ENCODE measurements around the gene PSMB1. TPM values are rescaled to one million over a fixed set of nuclear protein-coding genes. Genes with fewer than 3 reads are reported as not detected.
"Not testable (repeated sequence)": the region's sequence is repeated elsewhere in the genome, so short reads cannot be mapped to it uniquely, and the experiment has no call there.

PSMB1 gene
- total RNA-seq, 1 experiment from 2014 or later = 922 TPM

DNA sequence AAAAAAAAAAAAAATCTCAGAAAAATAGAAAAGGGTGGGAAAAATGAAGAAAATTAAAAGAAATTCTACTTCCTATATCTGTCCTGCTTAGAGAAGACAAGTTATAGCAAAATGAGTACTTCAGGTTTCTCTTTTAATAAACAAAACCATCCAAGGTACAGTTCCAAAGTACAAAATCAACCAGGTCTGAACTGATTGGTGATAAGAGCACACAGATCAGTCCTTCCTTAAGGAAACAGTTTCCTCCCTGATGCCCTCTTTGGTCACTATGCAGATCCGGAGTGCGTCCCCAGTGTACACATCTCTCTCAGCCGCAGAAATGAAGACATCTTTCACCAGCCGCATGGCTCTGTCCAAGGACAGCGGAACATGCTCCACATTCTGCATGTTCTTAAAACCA is 18.1 kb downstream of the PSMB1 start:
- DNase-seq (ENCODE audit: low read depth) = no peak

DNA sequence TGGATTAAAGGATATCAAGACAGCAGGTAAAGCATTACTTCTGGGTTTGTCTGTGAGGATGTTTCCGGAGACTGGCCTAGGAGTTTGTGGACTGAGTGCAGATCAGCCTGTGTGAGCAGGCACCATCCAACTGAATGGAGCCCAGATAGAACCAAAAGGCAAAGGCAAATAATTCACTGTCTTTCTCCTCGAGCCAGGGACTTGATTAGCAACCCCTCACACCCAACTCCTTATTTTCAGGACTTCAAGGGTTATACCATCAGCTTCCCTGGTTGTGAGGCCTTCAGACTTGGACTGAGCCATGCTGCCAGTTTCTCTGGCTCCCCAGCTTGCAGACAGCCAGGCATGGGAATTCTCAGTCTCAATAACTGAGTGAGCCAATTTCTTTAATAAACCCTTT is 19.3 kb downstream of the PSMB1 start:
- no peak for DNase-seq (ENCODE audit: low read depth)

DNA sequence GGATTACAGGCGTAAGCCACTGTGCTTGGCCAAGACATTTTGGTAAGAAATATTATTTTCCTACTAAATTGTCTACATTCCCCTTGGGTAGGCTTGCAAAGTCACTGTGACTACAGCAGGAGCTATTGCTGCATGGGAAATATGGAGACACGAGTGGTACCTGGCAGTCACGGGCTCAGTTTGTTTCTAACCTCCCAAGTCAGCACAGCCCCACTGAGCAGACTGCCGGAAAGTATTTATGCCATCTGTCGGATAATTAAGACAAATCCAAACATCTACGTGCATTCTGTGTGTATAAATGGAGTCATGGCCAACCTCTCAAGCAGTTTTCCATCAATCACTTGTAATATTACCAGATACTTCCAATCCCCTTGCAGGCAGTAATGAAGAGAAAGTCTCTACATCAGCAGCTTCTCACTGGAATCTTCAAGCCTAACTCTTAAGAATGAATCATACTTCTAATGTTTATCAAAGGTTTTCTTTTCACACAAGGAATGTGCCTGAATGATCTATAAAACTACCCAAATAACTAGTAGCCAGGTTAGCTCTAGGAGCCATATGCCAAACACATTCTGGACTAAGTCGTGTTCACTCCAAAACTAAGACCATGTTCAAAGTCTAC is 20.1 kb downstream of the PSMB1 start:
- no peak for DNase-seq (ENCODE audit: low read depth)

DNA sequence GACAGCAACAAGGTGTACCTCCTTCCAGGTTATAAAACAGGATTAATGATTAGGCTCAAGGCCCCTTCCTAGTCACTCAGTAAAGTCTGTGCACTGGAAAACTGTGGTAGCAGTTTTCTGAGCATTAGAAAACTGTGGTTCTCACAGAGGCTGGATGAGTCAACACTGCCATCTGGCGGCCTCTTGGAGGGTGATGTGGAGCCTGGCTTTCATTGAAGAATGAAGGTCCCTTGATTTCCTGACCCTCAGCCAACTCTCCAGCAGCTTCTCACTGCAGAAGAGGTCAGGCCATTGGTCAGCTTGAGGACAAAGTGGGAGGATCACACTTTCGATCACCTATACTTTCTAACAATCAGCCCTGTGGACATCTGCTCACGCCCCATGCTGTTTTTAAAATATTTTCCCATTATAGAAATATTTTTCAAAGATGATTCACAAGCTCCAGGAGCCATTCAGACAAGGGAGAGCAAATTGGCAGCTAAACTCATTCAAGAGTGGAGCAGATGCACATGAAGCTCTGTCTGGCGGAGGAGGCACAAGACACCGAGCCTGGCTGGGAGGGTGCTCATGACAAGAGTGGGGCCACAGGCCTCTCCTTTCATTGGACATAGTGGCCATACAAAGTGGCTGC is 23.2 kb downstream of the PSMB1 start:
- peak; percentile 79 for DNase-seq (ENCODE audit: low read depth)

DNA sequence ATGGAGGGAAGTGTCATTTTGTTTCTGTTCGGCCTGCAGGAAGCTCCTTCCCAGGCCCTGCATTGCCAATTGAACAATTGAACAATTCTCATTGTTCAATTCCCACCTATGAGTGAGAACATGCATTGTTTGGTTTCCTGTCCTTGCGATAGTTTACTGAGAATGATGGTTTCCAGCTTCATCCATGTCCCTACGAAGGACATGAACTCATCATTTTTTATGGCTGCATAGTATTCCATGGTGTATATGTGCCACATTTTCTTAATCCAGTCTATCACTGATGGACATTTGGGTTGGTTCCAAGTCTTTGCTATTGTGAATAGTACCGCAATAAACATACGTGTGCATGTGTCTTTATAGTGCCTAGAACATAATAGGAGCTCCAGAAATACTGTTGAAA is 25.1 kb downstream of the PSMB1 start:
- not testable (repeated sequence) for DNase-seq (ENCODE audit: low read depth)

DNA sequence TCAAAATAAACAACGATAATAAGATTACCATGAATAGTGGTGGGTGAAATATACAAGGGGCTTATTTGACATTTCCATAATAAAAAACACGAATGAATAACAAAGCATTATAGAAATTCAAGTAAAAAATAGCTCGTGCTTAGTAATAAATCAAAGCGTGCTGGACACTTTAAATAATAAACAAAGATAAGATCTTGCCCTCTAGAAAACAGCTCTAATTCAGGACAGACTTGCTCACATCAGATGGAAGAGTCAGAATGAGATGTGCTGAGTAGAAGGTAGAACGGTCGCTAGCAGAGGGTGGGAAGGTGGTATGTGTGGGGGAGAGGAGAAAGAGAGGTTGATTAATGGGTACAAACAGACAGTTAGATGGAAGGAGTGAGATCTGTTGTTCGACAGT is 27.3 kb downstream of the PSMB1 start:
- no peak for DNase-seq (ENCODE audit: low read depth)

DNA sequence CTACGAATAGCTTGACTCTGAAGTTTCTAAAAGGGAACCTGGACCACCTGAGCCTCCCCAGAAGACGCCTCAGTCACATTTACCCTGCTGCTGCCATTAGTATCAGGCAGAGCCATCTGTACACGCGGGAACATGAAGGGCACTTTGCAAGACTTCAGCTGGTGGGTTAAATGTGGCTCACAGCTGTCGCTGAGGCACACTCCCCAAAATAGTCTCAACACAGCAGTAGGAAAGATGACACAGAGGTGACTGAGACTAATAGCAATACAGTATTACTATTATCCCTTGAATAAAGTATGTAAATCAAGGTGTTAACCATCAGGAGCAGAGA is 29.0 kb downstream of the PSMB1 start:
- no peak for DNase-seq (ENCODE audit: low read depth)

DNA sequence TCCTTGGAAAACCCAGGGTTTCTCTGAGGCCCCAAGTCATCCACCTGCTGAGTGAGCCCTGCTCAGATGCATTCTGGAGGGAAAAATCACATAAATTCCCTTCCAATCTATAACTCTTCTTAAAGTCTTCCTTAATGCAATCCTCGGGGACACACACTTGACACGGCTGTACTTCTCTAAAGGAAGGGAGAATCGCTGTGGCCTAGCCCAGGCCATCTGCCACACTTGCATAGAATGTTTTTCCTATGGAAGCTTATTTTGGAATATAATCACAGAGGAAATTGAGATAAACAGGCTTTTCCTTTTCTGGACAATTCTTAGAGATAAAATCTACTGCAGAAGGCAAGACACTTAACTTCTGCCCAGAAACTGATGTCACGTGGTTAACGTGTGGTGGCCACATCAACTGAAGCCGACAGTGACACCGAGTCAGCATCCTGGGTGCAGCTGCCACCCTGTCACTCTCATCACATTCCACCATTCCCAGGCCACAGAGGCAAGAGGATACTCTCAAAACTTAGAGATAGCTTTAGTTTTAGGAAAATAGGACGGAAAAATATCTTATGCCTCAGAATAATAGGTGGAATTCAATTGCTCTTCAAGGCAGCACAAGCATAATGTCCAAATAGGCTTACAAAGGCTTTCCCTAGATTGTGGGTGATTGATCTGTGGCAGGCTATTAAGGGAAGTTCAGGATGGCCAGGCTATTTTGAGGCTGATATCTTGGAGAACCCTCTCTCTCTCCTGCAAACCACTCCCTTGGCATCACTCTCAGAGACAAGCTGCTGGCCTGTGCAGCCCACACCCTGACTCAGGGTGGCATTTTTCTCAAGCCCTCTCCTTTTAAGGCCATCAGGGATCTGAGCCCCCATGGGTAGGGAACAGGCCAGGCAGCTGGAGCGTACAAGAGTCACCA is 29.6 kb downstream of the PSMB1 start:
- no peak for DNase-seq (ENCODE audit: low read depth)

DNA sequence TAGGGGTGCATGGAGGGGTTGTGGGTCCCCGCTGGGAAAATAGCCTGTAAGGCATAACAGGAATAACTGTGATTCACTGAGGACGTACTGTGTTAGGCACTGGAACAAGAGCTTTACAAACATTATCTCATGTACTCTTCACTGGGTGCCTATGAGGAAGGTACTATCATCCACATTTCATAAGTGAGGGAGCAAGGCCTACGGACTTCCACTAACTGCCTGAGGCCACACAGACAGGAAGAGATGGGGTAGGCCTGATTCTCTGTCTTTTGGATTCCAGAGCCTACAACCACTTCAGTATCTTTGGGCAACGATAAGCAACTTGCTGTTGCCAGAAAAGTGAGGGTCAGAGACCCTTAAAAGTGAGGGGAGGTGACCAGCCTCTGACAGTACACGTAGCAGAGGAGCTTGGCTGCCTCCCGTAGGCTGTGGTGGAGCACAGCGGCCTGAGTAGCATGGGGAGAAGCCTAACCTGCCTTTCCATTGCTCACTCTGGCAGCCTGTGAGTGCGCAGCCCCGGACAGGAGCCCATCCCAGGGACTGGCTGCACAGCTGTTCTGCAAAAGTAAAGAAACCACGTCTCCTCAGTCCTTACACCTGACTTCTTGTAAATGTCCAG is 30.4 kb downstream of the PSMB1 start:
- DNase-seq (ENCODE audit: low read depth) = peak; percentile 17

DNA sequence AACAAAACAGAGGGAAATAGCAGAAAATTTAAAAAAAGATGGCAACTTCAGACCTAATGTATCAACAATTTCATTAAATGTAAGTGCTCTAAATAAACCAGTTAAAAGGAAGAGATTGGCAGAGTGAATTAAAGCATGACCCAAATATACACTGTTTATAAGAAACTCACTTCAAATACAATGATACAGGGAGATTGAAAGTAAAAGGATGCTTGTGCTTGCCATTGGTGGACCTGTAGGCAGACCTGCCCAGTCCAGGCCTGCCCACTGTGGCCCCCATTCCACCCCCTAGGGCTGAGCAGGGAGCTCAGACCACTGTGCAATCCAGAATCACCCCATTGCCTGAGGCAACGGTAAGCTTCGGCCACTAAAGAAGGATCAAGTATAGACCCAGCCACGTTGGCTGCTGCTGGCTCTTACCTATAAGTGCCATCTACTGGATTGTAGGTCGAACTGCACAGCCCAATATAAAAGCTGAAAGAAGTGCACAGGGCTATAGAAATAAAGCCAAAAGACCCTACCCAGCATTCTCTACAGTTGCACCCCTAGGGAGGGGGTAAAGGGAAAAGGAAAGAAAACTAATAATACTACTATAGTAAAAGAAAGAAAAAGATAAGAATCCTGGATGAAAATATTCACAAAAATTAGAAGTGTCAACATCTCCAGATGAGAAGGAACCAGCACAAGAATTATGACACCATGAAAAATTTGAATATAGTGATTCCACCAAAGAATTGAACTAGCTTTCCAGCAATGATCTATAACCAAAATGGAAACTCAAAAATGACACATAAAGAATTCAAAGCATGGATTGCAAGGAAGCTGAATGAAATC is 36.1 kb downstream of the PSMB1 start:
- DNase-seq (ENCODE audit: low read depth) = peak; percentile 77

DNA sequence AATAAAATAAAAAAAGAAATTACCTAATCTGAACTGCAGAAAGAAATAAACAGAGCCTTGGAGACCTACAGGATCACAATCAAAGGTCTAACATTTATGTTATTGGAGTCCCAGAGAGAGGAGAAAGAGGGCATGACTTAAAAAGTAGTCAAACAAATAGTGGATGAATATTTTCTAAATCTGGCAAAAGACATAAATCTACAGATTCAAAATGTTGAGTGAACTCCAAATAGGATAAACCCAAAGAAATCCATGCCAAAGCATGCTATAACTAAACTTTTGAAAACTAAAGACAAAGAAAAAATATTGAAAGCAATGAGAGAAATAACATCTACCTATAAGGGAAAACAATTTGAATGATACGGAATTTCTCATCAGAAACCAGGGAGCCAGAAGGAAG is 38.2 kb downstream of the PSMB1 start:
- no peak for DNase-seq (ENCODE audit: low read depth)

DNA sequence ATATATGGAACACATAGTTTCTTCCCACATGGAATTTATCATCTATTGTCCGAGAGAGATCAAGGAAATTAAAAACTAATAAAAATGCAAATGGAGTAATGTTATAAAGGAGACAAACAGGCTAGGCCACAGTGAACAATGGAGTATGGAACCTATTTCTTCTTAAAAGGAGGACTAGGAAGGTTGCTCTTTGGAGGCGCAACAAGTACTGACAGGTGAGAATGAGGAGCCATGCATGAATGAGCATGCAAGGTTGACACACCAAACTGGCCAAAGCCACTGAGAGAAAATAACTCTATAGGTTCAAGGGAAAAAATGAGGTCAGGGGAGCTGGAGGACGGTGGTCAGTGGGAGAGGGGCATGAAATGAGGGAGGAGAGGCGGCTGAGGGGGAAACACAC is 40.9 kb downstream of the PSMB1 start:
- no peak for DNase-seq (ENCODE audit: low read depth)

DNA sequence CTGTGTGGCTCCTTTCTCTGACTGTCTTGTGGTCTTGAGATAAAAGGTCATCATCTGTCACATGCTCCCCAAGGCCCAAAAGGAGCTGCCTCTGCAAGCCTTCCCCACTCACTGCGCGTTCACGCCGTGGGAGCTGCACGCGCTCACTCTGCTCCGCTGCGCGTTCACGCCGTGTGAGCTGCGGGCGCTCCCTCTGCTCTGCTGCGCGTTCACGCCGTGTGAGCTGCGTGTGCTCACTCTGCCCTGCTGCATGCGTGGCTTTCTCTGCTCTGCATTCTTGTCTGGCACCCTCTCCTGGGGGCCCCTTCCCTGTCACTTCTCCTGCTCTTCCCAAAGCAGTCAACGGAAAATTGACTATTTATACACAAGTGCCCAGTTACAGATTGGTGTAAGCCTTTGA is 42.5 kb downstream of the PSMB1 start:
- DNase-seq (ENCODE audit: low read depth) = no peak

DNA sequence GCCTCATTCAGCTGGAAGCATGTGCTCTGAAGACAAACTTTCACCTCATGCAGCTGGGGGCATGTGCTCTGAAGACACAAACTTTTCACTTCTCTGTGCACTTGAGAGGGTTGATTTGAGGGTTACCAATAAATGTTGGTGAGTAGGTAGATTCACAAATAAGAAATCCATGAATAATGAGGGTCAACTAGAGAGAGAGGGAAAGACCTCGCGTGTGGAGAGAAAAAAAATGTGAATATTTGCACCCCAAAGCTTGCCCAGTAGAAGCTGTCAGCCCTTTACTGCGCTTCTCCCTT is 43.4 kb downstream of the PSMB1 start:
- DNase-seq (ENCODE audit: low read depth) = no peak

DNA sequence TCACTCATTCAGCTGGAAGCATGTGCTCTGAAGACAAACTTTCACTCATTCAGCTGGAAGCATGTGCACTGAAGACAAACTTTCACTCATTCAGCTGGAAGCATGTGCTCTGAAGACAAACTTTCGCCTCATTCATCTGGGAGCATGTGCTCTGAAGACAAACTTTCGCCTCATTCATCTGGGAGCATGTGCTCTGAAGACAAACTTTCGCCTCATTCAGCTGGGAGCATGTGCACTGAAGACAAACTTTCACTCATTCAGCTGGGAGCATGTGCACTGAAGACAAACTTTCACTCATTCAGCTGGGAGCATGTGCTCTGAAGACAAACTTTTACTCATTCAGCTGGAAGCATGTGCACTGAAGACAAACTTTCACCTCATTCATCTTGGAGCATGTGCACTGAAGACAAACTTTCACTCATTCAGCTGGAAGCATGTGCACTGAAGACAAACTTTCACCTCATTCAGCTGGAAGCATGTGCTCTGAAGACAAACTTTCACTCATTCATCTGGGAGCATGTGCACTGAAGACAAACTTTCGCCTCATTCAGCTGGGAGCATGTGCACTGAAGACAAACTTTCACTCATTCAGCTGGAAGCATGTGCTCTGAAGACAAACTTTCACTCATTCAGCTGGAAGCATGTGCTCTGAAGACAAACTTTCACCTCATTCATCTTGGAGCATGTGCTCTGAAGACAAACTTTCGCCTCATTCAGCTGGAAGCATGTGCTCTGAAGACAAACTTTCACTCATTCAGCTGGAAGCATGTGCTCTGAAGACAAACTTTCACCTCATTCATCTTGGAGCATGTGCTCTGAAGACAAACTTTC is 44.0 kb downstream of the PSMB1 start:
- not testable (repeated sequence) for DNase-seq (ENCODE audit: low read depth)

DNA sequence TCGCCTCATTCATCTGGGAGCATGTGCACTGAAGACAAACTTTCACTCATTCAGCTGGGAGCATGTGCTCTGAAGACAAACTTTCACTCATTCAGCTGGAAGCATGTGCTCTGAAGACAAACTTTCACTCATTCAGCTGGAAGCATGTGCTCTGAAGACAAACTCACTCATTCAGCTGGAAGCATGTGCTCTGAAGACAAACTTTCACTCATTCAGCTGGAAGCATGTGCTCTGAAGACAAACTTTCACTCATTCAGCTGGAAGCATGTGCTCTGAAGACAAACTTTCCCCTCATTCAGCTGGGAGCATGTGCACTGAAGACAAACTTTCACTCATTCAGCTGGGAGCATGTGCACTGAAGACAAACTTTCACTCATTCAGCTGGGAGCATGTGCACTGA is 44.8 kb downstream of the PSMB1 start:
- not testable (repeated sequence) for DNase-seq (ENCODE audit: low read depth)

DNA sequence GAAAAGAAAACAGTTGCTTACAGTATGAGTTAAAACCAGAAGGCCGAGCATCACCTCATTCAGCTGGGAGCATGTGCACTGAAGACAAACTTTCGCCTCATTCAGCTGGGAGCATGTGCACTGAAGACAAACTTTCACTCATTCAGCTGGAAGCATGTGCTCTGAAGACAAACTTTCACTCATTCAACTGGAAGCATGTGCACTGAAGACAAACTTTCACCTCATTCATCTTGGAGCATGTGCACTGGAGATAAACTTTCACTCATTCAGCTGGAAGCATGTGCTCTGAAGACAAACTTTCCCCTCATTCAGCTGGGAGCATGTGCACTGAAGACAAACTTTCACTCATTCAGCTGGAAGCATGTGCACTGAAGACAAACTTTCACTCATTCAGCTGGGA is 45.4 kb downstream of the PSMB1 start:
- not testable (repeated sequence) for DNase-seq (ENCODE audit: low read depth)

DNA sequence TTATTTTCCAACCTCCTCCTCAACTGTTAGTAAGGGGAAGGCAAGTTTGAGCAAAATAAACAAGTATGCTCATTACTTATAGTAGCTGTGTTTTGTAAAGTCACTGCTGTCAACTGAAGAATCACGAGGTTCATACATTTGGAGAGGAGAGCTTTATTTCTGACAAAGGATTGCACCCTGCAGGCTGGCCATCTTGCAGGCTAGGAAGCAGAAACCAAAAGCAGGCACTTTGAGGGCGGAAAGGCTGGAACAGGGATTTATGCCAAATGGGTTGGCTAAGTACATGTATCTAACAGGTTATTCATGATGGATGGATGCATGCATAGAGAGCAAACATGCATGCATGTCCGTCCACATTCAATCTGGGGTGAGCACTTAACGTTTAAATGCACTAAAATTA is 46.7 kb downstream of the PSMB1 start:
- DNase-seq (ENCODE audit: low read depth) = no peak

DNA sequence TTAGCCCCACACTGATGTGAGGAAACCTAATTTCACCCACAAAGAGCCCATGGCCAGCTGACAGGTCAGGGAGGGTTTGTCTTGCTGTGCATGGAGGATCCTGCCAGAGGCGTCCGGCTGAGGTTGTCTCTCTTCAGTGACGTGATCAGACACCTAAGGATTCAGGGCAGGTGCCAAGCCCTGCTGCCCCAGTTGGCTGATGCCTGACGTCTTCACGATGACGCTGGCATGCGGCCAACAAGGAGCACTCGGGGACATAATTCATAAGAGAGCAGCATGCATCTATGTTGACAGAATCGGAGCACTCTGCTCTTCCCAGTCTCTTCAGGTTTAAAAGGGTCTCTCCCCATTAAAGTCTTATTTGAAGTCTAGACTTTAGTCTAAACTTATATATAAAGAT is 47.8 kb downstream of the PSMB1 start:
- no peak for DNase-seq (ENCODE audit: low read depth)

DNA sequence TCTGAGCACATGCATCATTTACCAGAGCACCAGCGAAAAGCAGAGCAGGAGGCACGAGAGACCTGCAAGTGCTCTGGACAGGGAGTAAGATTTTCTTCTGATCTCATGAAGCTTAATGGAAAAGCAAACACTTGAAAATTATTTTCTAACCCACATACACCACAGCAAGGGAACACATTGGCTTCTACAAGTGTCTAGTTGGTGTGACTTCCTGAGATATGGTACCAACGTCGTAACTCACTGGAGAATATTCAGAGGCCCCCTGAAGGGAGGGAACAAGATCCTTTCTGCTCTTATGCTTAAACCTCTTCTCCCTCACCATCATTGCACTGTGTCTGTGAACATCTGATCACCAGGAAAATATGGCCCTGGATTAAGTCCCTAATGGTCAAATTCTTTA is 48.6 kb downstream of the PSMB1 start:
- DNase-seq (ENCODE audit: low read depth) = no peak

DNA sequence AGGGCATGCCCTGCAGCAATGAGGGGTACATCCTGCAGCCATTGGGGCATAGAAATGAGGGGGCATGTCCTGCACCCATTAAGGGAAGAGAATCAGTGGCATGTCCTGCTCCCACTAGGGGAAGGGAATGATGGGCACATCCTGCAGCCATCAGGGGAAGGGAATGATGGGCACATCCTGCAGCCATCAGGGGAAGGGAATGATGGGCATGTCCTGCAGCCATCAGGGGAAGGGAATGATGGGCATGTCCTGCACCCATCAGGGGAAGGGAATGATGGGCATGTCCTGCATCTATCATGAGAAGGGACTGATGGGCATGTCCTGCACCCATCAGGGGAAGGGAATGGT is 49.7 kb downstream of the PSMB1 start:
- DNase-seq (ENCODE audit: low read depth) = no peak

All from M059J (cell line).